Left colon (tissue), 2 donors: ENCODE measurements around the gene TSHZ1. TPM values are rescaled to one million over a fixed set of nuclear protein-coding genes. Genes with fewer than 3 reads are reported as not detected.

Experiments
- ATAC-seq: fragments of 200-7000 bp; cut with Tn5 transposase; one replicate; pipeline ENCODE4 v1.9.1; 2020; ENCODE audit warnings: mild to moderate bottlenecking, moderate library complexity
- DNase-seq, 2 donors: peaks; one replicate each; pipeline ENCODE4 v3.0.0-alpha.2; 2020
- intact Hi-C, 2 donors: fragments of 100-400 bp; cut with DNase I in 1 of 2; cut with micrococcal nuclease in 1 of 2; formaldehyde crosslinking; loops; one replicate each; pipeline versions ENCODE4 v1.11.2 to v1.14.0; 2022; cut with DNase I, micrococcal nuclease
- total RNA-seq, 2 donors: library from RNA; stranded (reverse); fragmentation: NEBNext Ultra II Directional; extraction: Animal tissue kit (Norgen Biotek cat#: 25700); gene quantifications; one replicate each; pipeline ENCODE4 v1.2.1, GENCODE V29; 2021
- donor health status: DM: no; HTN: no; CAD: no.
- donor health status: DM: yes; HTN: yes; CAD: no.

The TSHZ1 gene
- total RNA-seq, 2 donors from 2014 or later = 24.8 to 34.1 TPM

GRCh38 chr18:75215663-75216062 lies 5.1 kb downstream of the TSHZ1 start:
- no peak for DNase-seq
- intact Hi-C loops = no loop called here

GRCh38 chr18:75216212-75216910 lies 5.8 kb downstream of the TSHZ1 start:
- intact Hi-C loops = no loop called here
- ATAC-seq (no peak), DNase-seq (peak in 1 of 2 donors; percentile 32)

More at GRCh38 chr18:75215663-75216062, 5.1 kb downstream of the TSHZ1 start:
- ATAC-seq = no peak

- DNase-seq (no peak), ATAC-seq (no peak)
- intact Hi-C loops = no loop called here
These were observed 6.5 kb downstream of the TSHZ1 start for GRCh38 chr18:75216911-75217689.

GRCh38 chr18:75218065-75218923 lies 7.7 kb downstream of the TSHZ1 start:
- DNase-seq (peak; percentile 80 to 88), ATAC-seq (peak; percentile 78)
- intact Hi-C loops = no loop called here

GRCh38 chr18:75219745-75220375 lies 9.3 kb downstream of the TSHZ1 start:
- DNase-seq (peak; percentile 45 to 58), ATAC-seq (peak; percentile 66)
- intact Hi-C loops = no loop called here

GRCh38 chr18:75220551-75221355 lies 10.2 kb downstream of the TSHZ1 start:
- no peak for DNase-seq
- ATAC-seq = no peak
- intact Hi-C loops = no loop called here

- no peak for ATAC-seq
- intact Hi-C loops = no loop called here
- DNase-seq = no peak
These were observed 10.8 kb downstream of the TSHZ1 start for GRCh38 chr18:75221397-75221796.

GRCh38 chr18:75221897-75222296 lies 11.3 kb downstream of the TSHZ1 start:
- intact Hi-C loops = no loop called here
- no peak for ATAC-seq
- DNase-seq = no peak

- no peak for ATAC-seq
- intact Hi-C loops = no loop called here
- DNase-seq = no peak
These were observed 11.8 kb downstream of the TSHZ1 start for GRCh38 chr18:75222407-75222806.

- ATAC-seq = no peak
- DNase-seq = no peak
- intact Hi-C loops = no loop called here
These were observed 13.2 kb downstream of the TSHZ1 start for GRCh38 chr18:75223687-75224347.

GRCh38 chr18:75226286-75226955 lies 15.8 kb downstream of the TSHZ1 start:
- intact Hi-C loops = no loop called here
- DNase-seq (no peak), ATAC-seq (no peak)

- DNase-seq = no peak
- ATAC-seq = no peak
- intact Hi-C loops = no loop called here
These were observed 16.3 kb downstream of the TSHZ1 start for GRCh38 chr18:75226956-75227316.

- intact Hi-C loops = no loop called here
- peak; percentile 86 for ATAC-seq
- no peak for DNase-seq
These were observed 17.1 kb downstream of the TSHZ1 start for GRCh38 chr18:75227535-75228296.

- DNase-seq = no peak
- no peak for ATAC-seq
- intact Hi-C loops = no loop called here
These were observed 18.4 kb downstream of the TSHZ1 start for GRCh38 chr18:75228967-75229366.

GRCh38 chr18:75229437-75229836 lies 18.8 kb downstream of the TSHZ1 start:
- intact Hi-C loops = no loop called here
- DNase-seq (no peak), ATAC-seq (no peak)
